Kidney (tissue), 14 donors: Measurements from ENCODE around the gene HAUS3. TPM values are rescaled to one million over a fixed set of nuclear protein-coding genes. Genes with fewer than 3 reads are reported as not detected.

Experiments used
- DNase-seq, 5 donors: peaks; one replicate each; pipeline ENCODE4 v3.0.0-alpha.2; 2013 to 2020
- FAIRE-seq: peaks from 2 replicates; lab custom pipeline; 2012; peaks lifted over from hg19 to GRCh38; lab: Jason Lieb, UNC
- H3K27ac ChIP-seq, 2 donors: one replicate each; pipeline ENCODE4 v1.7.0; 2013; ENCODE audit warnings: low read depth in 2 of 2, low read length in 2 of 2, inconsistent platforms in 1 of 2
- H3K27me3 ChIP-seq: one replicate; pipeline ENCODE4 v1.7.1; 2013; ENCODE audit warnings: low read length, inconsistent platforms; ENCODE audit not compliant: control insufficient read depth, insufficient read depth
- H3K36me3 ChIP-seq, 3 donors: one replicate each; pipeline versions ENCODE4 v1.7.0 to v1.7.1; 2013; ENCODE audit warnings: low read length in 3 of 3, control low read depth in 1 of 3, inconsistent platforms in 1 of 3; ENCODE audit not compliant: insufficient read depth in 3 of 3, control insufficient read depth in 2 of 3
- H3K4me1 ChIP-seq, 3 donors: one replicate each; pipeline versions ENCODE4 v1.7.0 to v1.7.1; 2013; ENCODE audit warnings: low read length in 3 of 3, inconsistent platforms in 1 of 3, low read depth in 1 of 3; ENCODE audit not compliant: control insufficient read depth in 2 of 3, insufficient read depth in 2 of 3
- H3K4me3 ChIP-seq, 3 donors: one replicate each; pipeline versions ENCODE4 v1.7.0 to v1.8.1; 2013; ENCODE audit warnings: low read length in 3 of 3, control low read depth in 1 of 3, inconsistent platforms in 1 of 3
- H3K9ac ChIP-seq, 3 donors: one replicate each; pipeline versions ENCODE4 v1.7.0 to v1.7.1; 2013; ENCODE audit warnings: low read length in 3 of 3, control low read depth in 1 of 3, inconsistent platforms in 1 of 3
- H3K9me3 ChIP-seq, 3 donors: one replicate each; pipeline versions ENCODE4 v1.7.0 to v1.7.1; 2013; ENCODE audit warnings: low read length in 3 of 3, control low read depth in 1 of 3, inconsistent platforms in 1 of 3; ENCODE audit not compliant: control insufficient read depth in 2 of 3, insufficient read depth in 1 of 3
- CTCF ChIP-seq: IDR thresholded peaks from 3 replicates; pipeline ENCODE4 v1.5.1; 2012; ENCODE audit warnings: mild to moderate bottlenecking, moderate library complexity, borderline replicate concordance; ENCODE audit not compliant: insufficient read depth; ENCODE audit errors: extremely low read depth
- intact Hi-C: fragments of 100-400 bp; cut with DNase I; formaldehyde crosslinking; loops from one replicate; pipeline ENCODE4 v1.11.1; 2022
- polyA plus RNA-seq: library from polyadenylated mRNA; stranded (reverse); fragments of 350-450 nt; fragmentation: Illumina TruSeq; extraction: RNeasy Lipid Tissue Mini Kit (QIAGEN cat#74804); gene quantifications from one replicate; pipeline ENCODE4 v1.2.3, GENCODE V29; 2014; ENCODE audit warnings: low read depth, low replicate concordance; ENCODE audit not compliant: insufficient read depth
- total RNA-seq: library from RNA; stranded (reverse); fragmentation: NEBNext Ultra II Directional; extraction: Animal tissue kit (Norgen Biotek cat#: 25700); gene quantifications from one replicate; pipeline ENCODE4 v1.2.1, GENCODE V29; 2021
- donor health status: control.
- donor health status: control.
- donor health status: control.
- donor health status: control.
- donor health status: control.
- donor health status: DM: yes; HTN: yes; CAD: no.
- donor health status: Normal renal cell carcinoma (clear cell type).

The HAUS3 gene
- total and polyA plus RNA-seq, 2 donors from 2014 or later: 4.1 to 12.1 TPM

- peaks cover 0 to 14% (median 6%) of the 10 kb centered on the region in 3 donors for H3K4me1 ChIP-seq
- no peaks in the 10 kb centered on the region for H3K27me3 ChIP-seq
- H3K27ac ChIP-seq: no peak overlapping the region
- FAIRE-seq: no peak
- no peak for TF ChIP-seq CTCF
- H3K4me3 ChIP-seq: no peak overlapping the region
- H3K9me3 ChIP-seq: no peaks in the 10 kb centered on the region
- intact Hi-C loops: no loop called here
- no peak for DNase-seq
- peaks cover 2 to 11% (median 2%) of the 10 kb centered on the region in 3 donors for H3K36me3 ChIP-seq
- H3K9ac ChIP-seq: no peak overlapping the region
Measured at GRCh38 chr4:2236944-2237666, 4.8 kb downstream of the HAUS3 start.

GRCh38 chr4:2231082-2231481 is 10.8 kb downstream of the HAUS3 start:
- intact Hi-C loops: no loop called here
- no peaks in the 10 kb centered on the region for H3K27me3 ChIP-seq
- H3K27ac ChIP-seq: no peak overlapping the region
- peaks cover under 1 to 11% (median 2%) of the 10 kb centered on the region in 3 donors for H3K36me3 ChIP-seq
- no peak overlapping the region for H3K9ac ChIP-seq
- no peaks in the 10 kb centered on the region for H3K4me1 ChIP-seq
- no peak for TF ChIP-seq CTCF
- no peaks in the 10 kb centered on the region for H3K9me3 ChIP-seq
- DNase-seq (no peak), FAIRE-seq (no peak)
- H3K4me3 ChIP-seq: no peak overlapping the region

- intact Hi-C loops: no loop called here
- peaks cover 0 to 2% (median 0%) of the 10 kb centered on the region in 3 donors for H3K36me3 ChIP-seq
- H3K4me3 ChIP-seq: no peak overlapping the region
- H3K9ac ChIP-seq: no peak overlapping the region
- FAIRE-seq (no peak), DNase-seq (no peak)
- H3K4me1 ChIP-seq: no peaks in the 10 kb centered on the region
- H3K9me3 ChIP-seq: no peaks in the 10 kb centered on the region
- TF ChIP-seq CTCF: no peak
- H3K27ac ChIP-seq: no peak overlapping the region
- H3K27me3 ChIP-seq: no peaks in the 10 kb centered on the region
Measured at GRCh38 chr4:2226261-2226660, 15.7 kb downstream of the HAUS3 start.
